Measurements from ENCODE around the gene TBC1D24.

GRCh38 chr16:2471016-2471652 is 3.8 kb upstream of the TBC1D24 start, which contains the start of gene NTN3:
- TF ChIP-seq CTCF (optimal IDR thresholded peaks at IDR 0.05 in 1 of 3, IDR thresholded peaks at IDR 0.05 in 1 of 3, conservative IDR thresholded peaks at IDR 0.05 in 1 of 3; ENCODE audit: extremely low read depth in 1 of 3, insufficient read depth in 2 of 3, low read length in 3 of 3): no peak
- no peak for TF ChIP-seq EZH2 (IDR thresholded peaks at IDR 0.05; ENCODE audit: low read length)
